Measurements from ENCODE around the gene GRIA4.
A peak's percentile ranks its signal among the peaks of the same experiment; 100 is the strongest.
"Not testable (repeated sequence)": the region's sequence is repeated elsewhere in the genome, so short reads cannot be mapped to it uniquely, and the experiment has no call there.

GRIA4 gene

GRCh38 chr11:105933695-105934094, 323.8 kb downstream of the GRIA4 start:
- DNase-seq = no peak

DNA sequence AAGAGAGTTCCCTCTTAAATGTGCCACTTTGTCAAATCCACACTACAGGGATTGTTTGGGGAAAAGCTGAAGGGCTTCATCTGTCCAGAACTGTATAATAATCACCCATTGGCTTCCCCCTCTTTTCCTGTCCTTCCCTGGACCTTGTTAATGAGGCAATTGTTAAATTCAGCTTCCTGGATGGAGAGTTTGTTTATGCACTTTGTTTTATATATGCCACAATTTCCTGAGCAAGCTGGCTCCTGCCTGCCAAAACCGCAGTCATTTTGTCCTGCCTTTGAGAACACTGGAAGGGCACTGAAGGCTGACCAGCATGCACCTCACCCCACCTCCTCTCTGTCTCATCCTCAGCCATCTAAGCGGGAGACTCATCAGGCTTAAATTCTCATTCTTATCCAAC, 325.9 kb downstream of the GRIA4 start:
- no peak for DNase-seq

DNA sequence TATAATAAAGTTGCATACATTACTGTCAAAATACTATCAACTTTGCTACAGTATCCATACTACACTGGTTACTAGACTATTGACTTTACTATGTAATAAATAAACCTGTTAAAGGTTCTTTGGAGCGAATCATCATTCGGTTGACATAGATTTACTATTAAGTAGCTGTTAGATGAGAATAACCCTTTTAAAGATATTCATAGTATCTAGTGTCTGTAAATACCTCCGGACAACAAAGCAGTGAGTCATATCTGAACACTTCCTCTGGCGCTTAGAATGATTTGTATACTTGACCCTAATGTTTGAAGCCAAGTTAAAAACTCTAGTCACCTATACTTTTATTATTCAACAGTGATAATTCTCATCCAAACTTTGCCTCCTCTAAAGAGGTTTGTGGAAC, 327.5 kb downstream of the GRIA4 start:
- DNase-seq = no peak

DNA sequence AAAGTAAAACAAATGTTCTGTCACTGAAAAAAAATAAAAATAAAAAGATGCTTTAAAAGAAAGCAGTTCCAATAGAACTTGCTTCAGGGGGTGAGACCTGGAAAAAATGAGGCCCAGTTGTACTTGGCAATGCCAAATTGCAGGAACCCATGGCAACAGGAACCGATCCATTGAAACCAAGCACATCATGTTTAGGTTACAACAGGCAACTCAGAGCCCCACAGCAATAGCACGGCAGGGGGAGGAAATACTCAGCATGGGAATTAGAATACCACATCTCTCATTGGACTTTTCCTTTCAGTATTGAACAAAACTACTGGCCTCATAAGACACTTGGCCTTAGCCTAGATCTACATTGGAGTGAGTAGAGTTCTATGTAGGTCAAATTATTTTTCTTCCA, 327.9 kb downstream of the GRIA4 start:
- DNase-seq = no peak

DNA sequence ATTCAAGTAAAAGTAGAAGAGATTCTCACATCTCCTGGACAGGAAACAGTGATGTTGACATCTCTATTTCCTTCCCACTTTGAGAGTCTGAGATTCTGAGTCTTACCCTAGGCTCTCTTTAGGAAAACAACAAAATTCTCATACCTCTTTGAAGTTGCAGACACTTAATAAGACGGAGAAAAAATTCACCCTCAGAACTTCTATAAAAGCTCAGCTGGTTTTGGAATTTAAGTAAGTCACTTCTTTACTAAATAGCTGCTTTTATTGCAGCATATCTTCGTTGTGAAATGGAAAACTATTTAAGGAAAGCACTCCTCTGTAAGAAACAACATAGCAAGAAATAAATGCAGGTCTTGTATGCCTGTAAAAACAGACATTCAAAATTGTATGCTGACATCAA, 333.0 kb downstream of the GRIA4 start:
- no peak for DNase-seq

DNA sequence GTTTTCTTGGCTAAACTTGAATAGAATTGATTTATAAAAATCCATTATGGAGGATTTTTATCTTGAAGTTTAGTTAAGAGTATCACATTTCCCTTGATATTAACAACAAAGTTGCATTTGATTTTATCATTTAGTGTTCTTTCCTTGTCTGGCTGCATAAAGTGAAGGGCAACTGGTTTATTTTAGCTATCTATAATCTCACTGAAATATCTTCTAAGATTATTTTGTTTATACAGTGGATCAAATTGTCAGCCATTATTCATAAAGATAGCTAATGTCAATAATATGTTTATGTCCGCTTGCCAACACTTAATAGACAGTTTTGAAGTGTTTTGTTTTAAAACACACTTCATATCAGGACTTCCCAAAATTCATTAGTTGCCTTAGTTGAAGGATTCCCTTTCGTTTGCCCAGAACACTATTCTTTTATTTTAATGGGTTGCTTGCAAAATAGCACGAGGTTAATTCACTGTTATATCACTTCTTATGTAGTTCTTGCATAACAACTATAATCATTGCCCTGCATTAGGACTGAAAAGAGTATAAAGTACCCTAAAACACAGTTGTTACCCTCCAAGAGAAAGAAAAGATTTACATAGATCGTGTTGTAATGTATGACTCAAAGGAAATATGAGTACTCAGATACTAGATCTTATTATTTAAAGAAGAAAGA, 339.2 kb downstream of the GRIA4 start:
- DNase-seq = no peak

- DNase-seq = peak; percentile 12
Measured at GRCh38 chr11:105953886-105954285, 344.0 kb downstream of the GRIA4 start.

DNA sequence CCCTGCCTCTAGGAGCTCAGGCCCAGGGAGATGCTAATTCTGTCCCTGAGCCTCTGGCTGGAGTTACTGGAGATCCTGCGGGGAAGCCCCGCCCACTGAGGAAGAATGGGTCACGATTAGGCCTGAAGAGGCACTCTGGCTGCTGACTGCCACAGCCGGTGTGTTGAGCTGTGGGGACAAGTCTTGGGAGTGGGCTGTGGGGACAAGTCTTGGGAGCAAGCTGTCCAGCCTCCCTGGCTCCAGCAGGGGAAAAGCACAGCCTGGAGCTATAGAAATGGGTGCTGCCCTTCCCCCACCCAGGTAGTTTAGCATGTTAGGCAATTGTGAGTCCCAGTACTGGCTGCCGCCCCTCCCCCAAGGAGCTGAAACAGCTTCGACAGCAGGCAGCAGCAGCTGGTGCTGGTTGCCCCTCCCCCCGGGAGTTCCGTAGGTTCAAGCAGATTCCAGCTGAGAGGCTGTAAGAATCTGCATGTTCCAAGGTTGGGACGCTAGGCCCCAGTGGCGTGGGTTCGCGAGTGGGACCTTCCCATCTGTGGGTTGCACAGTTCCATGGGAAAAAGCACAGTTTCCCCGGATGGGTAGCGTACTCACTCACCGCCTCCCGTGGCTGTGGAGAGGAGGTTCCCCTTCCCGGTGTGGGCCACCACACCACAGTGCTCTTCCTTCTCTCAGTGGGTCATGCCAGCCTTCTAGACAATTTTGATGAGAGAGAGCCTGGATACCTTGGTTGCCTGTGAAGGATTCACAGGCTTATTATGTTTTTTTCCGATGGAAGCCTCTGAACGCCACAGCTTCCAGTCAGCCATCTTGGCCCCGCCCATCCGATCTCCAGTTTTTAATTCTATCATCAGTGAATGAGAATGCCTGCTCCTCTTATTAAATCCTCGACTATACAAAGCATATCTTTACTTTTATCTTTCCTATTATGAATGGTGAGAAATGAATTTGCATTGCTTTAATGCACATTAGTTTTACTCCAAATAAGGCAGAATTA, 350.7 kb downstream of the GRIA4 start:
- peak; percentile 33 for DNase-seq

DNA sequence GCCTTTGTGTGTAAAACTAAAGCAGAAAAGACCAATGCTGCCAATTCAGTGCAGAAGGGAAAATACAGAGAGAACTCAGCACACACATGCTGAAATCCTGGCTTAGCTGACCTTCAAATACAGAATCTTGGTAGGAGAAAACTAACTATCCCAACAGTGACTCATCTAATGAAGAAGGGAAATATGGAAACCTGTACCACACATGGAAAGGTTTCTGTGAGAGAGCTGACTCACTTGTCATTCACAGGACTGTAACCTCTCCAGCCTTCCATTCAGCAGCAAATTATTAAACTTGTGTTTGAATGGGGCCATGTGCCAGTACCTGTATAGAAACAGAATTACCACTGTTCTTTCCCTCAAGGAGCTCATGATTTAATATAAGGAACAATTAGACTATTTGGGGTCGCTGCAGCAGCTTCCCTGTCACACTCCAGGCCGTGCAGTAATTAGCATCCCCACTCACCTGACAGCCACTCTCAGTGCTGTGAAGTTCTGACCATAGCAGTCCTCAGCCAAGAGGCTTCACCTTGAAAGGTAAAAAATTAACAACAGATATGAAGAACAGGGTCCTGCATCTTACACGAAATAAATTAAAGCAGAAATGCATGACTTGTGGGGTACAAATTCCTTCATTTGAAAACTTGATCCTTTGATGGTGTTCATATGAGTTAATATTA, 358.3 kb downstream of the GRIA4 start:
- DNase-seq = no peak

DNA sequence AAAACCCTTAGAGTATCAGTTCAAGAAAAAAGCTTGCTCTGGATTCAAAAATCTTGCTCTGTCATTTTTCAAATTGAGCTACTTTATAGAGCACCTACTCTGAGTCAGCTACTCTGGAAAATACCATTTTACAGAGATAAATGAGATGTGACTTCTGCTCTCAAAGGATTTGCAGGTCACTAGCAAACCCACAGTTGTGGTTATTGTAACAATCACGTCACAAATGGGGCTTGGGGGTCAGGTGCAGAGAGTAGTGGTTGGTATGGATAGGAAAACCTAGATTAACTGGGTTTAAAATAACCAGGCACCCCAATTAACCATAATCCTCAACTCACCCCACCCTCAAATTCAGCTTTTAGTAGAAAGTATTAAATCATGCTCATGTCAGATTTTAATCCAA, 359.9 kb downstream of the GRIA4 start:
- no peak for DNase-seq

DNA sequence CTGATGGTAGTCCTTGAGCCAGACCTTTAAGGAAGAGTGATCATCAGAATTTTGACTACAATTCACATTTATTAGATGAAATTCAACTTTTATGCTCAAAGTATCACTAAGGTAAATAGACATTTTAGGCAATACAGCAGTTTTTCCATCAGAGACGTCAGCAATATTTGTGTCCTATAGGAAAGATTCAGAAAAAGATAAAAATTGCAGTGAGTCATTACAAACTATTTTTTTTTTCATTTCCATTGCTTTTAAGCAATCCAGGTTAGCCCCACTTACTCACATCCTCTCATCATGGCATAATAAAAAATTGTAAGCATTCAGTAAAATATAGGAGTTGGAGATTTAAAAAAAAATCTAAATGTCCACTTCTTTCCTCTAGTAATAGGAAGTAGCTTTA, 365.3 kb downstream of the GRIA4 start:
- DNase-seq = no peak

- DNase-seq = no peak
Measured at GRCh38 chr11:105979997-105980703, 370.3 kb downstream of the GRIA4 start.

DNA sequence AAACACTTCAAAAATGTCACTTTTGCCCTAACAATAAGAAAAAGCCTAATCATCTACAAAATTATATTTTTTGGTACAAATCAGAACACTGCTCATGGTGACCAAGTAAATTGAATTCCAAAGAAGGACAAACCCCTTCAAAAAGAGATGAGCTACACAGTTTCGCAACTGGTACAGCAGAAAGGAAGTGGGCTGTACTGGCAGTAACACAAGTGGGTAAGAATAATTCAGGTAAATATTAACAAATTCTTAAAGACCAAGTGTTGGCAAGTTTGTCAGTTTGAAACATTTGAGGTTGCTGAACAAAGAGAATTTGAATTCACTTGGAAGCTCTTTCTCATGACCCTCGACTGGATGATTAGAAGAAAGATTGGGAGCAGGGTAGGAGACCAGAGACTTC, 376.7 kb downstream of the GRIA4 start:
- no peak for DNase-seq

GRCh38 chr11:105988197-105988596, 378.3 kb downstream of the GRIA4 start:
- DNase-seq = no peak

- DNase-seq = no peak
Measured at GRCh38 chr11:105989124-105989523, 379.3 kb downstream of the GRIA4 start.

DNA sequence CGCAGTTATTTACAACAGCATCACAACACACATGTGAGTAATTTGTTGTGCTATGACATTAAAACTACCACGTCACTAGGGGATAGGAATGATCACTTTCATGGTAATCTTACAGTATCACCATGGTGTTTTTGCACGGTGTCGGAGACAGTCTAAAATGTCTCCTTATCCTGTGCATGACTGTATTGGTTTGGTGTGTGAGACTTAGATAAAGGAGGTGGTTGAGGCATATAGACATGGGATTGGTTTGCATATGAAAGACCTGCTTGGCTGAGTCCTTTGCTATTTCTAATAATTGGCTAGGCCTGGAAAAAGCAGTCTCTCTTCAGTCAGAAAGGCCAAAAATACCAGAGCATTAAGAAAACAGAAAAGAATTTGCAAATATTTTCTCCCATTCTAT, 382.0 kb downstream of the GRIA4 start:
- no peak for DNase-seq

GRCh38 chr11:106001304-106002012, 391.6 kb downstream of the GRIA4 start:
- DNase-seq = no peak

DNA sequence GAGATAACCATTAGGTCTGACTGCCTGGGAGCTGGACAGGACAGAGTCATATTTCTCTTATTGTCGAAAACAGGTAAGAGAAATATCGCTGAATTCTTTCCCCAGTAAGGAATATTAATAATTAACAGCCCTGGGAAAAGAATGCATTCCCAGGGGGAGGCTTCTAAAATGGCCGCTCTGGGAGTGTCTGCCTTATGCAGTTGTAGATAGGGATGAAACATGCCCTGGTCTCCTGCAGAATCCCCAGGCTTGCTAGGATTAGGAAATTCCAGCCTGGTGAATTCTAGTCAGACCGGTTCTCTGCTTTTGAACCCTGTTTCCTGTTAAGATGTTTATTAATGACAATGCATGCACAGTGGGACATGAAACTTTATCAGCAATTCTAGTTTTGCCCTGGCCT, 393.2 kb downstream of the GRIA4 start:
- not testable (repeated sequence) for DNase-seq

DNA sequence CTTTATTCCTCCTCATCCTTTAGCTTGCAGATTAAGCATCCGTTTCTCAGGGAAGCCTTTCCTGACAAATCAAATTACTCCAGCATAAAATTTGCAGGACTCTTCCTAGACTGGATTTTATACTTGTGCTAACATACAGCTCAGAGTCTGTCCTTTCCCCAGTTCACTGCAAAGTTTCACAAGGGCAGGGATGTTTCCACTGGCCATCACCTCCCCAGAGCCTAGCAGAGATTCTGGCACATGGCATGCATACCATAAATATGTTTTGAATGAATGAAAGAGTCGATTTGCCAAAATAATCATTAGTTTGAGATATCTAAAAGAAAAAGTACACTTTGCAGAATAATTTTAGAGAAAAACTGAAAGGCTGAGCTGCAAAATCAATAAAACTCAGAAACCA, 401.6 kb downstream of the GRIA4 start:
- no peak for DNase-seq

- peak; percentile 56 for DNase-seq
Measured at GRCh38 chr11:106012744-106013143, 402.9 kb downstream of the GRIA4 start.

DNA sequence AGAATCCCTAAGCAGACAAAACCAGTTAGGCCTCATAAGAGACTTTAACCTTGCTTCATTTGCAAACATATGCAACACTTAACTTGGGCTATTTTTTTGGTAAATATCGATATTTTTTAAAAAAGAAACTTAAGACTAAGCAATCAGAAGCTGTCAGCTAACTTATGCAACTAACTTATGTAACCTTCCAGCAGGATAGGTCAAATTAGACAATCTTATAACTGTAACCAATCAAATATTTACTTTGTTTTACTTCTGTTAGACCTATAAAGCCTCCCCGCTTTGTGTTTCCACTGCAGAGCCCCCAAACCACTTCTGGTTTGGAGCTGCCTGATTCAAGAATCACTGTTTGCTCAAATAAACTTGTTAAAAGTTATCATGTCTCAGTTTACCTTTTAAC, 404.2 kb downstream of the GRIA4 start:
- DNase-seq = no peak

DNA sequence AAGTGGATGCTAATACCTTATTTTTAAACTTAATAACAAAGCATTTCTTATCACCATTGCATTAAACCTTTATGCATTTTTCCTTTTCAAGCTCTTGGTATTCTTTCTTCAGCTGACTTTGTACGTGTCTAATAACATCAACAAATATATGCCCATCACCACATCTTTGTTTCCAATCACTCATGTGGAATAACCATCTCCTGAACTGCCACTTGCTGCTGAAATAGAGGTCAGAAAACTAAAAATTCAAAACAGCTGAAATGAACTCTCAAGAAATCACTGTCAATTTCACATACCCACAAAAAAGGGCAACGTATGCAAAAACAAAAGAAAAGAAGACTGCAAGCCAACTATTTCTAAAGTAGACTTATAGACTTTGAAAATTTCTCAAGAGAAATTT, 404.7 kb downstream of the GRIA4 start:
- DNase-seq = peak; percentile 61
